Activated CD4-positive, alpha-beta T cell treated with anti-CD3 and anti-CD28 coated beads for 48 hours (primary cell): ENCODE data around the gene KCNH1.
"Not testable (repeated sequence)": the region's sequence is repeated elsewhere in the genome, so short reads cannot be mapped to it uniquely, and the experiment has no call there.

Experiments
- DNase-seq: peaks from one replicate; pipeline ENCODE4 v3.0.0-alpha.2; 2020

Gene KCNH1

GRCh38 chr1:211099393-211099792 is 34.6 kb downstream of the KCNH1 start:
- DNase-seq: no peak

- no peak for DNase-seq
Measured at GRCh38 chr1:211095381-211095780, 38.6 kb downstream of the KCNH1 start.

- DNase-seq: no peak
Measured at GRCh38 chr1:211092955-211093354, 41.0 kb downstream of the KCNH1 start.

- DNase-seq: no peak
Measured at GRCh38 chr1:211091867-211092266, 42.1 kb downstream of the KCNH1 start.

- no peak for DNase-seq
Measured at GRCh38 chr1:211089536-211089935, 44.4 kb downstream of the KCNH1 start.

- no peak for DNase-seq
Measured at GRCh38 chr1:211088156-211088555, 45.8 kb downstream of the KCNH1 start.

- no peak for DNase-seq
Measured at GRCh38 chr1:211082824-211083223, 51.1 kb downstream of the KCNH1 start.

GRCh38 chr1:211081447-211081846 is 52.5 kb downstream of the KCNH1 start:
- not testable (repeated sequence) for DNase-seq

GRCh38 chr1:211068976-211069375 is 65.0 kb downstream of the KCNH1 start:
- DNase-seq: no peak

- no peak for DNase-seq
Measured at GRCh38 chr1:211066781-211067384, 67.1 kb downstream of the KCNH1 start.

GRCh38 chr1:211041838-211042237 is 92.1 kb downstream of the KCNH1 start:
- DNase-seq: not testable (repeated sequence)

GRCh38 chr1:211037095-211037494 is 96.9 kb downstream of the KCNH1 start:
- peak; percentile 21 for DNase-seq

GRCh38 chr1:211036381-211037060 is 97.4 kb downstream of the KCNH1 start:
- no peak for DNase-seq

- DNase-seq: no peak
Measured at GRCh38 chr1:211035821-211036380, 98.0 kb downstream of the KCNH1 start.

- no peak for DNase-seq
Measured at GRCh38 chr1:211033921-211034525, 99.9 kb downstream of the KCNH1 start.

GRCh38 chr1:211024901-211025300 is 109.0 kb downstream of the KCNH1 start:
- DNase-seq: no peak

- no peak for DNase-seq
Measured at GRCh38 chr1:211019266-211019665, 114.7 kb downstream of the KCNH1 start.

GRCh38 chr1:211018690-211019089 is 115.3 kb downstream of the KCNH1 start:
- DNase-seq: no peak

- DNase-seq: no peak
Measured at GRCh38 chr1:211017075-211017718, 116.8 kb downstream of the KCNH1 start.

- DNase-seq: no peak
Measured at GRCh38 chr1:211014275-211014674, 119.7 kb downstream of the KCNH1 start.

- DNase-seq: no peak
Measured at GRCh38 chr1:211013346-211014240, 120.4 kb downstream of the KCNH1 start.

GRCh38 chr1:211011128-211011527 is 122.8 kb downstream of the KCNH1 start:
- DNase-seq: not testable (repeated sequence)
